AG09309 (cell line): Measurements from ENCODE around the gene PLAGL1.

ENCODE experiments used
- DNase-seq: peaks from one replicate; pipeline ENCODE4 v3.0.0-alpha.2; 2010; ENCODE audit warnings: low read depth
- H3K4me3 ChIP-seq: 2 replicates; pipeline ENCODE4 v1.5.1; 2011; ENCODE audit warnings: mild to moderate bottlenecking, low read depth, low read length, moderate library complexity; ENCODE audit not compliant: control insufficient read depth
- TF ChIP-seq, protein P1 (sequence below): IDR thresholded peaks from 2 replicates; pipeline ENCODE4 v1.5.1; 2011; ENCODE audit warnings: mild to moderate bottlenecking, low read depth, low read length, inconsistent platforms; ENCODE audit not compliant: insufficient read depth, control insufficient read depth; ENCODE audit errors: missing control alignments

Gene PLAGL1

GRCh38 chr6:143896126-143896860 lies 111.8 kb downstream of the PLAGL1 start:
- TF ChIP-seq, protein P1, sequence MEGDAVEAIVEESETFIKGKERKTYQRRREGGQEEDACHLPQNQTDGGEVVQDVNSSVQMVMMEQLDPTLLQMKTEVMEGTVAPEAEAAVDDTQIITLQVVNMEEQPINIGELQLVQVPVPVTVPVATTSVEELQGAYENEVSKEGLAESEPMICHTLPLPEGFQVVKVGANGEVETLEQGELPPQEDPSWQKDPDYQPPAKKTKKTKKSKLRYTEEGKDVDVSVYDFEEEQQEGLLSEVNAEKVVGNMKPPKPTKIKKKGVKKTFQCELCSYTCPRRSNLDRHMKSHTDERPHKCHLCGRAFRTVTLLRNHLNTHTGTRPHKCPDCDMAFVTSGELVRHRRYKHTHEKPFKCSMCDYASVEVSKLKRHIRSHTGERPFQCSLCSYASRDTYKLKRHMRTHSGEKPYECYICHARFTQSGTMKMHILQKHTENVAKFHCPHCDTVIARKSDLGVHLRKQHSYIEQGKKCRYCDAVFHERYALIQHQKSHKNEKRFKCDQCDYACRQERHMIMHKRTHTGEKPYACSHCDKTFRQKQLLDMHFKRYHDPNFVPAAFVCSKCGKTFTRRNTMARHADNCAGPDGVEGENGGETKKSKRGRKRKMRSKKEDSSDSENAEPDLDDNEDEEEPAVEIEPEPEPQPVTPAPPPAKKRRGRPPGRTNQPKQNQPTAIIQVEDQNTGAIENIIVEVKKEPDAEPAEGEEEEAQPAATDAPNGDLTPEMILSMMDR: no peak
- no peak overlapping the region for H3K4me3 ChIP-seq
- no peak for DNase-seq

GRCh38 chr6:143894655-143895054 lies 113.4 kb downstream of the PLAGL1 start:
- TF ChIP-seq, protein P1: no peak
- no peak for DNase-seq

More at GRCh38 chr6:143894655-143895054, 113.4 kb downstream of the PLAGL1 start:
- no peak overlapping the region for H3K4me3 ChIP-seq
